HG03460 (cell line): ENCODE data around the gene SRP9.
"Not testable (repeated sequence)": the region's sequence is repeated elsewhere in the genome, so short reads cannot be mapped to it uniquely, and the experiment has no call there.

Source experiments
- ATAC-seq: cut with Tn5 transposase; IDR thresholded peaks from one replicate; pipeline ENCODE4 v1.9.1; 2021; ENCODE audit not compliant: unreplicated experiment

SRP9 gene

DNA sequence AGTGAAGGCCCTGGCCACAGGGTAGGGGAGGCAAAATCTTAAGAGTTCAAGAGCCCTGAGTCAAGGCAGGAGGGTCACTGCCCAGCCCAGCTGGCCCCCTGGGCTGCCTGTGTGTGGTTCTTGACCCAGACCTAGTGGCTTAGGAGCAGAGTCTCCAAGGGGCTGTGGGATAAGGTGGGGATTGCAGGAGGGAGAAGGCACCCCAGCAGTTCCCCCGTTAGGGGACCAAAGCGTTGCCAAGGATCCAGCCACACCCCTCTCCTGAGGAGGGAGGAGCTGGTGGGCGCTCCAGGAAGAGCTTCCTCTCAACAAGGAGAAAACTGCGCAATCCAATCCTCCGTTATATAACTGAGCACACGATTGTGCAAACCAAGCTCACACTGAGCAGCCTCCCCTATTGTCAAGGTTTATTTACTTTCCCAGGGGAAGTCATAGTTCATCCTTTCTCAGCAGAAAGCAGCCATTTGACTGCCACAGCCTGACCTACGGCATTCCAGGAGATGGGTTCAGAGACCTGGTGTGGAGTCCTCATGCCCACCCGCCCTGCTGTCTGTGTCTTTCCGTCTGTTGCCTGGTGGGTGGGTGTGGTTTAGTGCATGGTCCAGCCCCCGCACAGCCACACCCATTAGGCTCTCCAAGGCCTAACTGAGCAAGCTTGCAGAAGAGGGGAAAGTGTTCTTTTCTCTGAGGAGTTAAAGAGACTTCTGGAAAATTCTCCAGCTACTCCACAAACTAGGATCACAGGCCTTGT is 35.8 kb downstream of the SRP9 start:
- no peak for ATAC-seq

GRCh38 chr1:225814381-225814780 is 36.8 kb downstream of the SRP9 start:
- ATAC-seq = no peak

GRCh38 chr1:225815090-225815489 is 37.5 kb downstream of the SRP9 start:
- ATAC-seq = not testable (repeated sequence)

GRCh38 chr1:225815526-225816178 is 38.0 kb downstream of the SRP9 start:
- ATAC-seq = no peak

- no peak for ATAC-seq
These were observed 39.3 kb downstream of the SRP9 start for GRCh38 chr1:225816643-225817538.

DNA sequence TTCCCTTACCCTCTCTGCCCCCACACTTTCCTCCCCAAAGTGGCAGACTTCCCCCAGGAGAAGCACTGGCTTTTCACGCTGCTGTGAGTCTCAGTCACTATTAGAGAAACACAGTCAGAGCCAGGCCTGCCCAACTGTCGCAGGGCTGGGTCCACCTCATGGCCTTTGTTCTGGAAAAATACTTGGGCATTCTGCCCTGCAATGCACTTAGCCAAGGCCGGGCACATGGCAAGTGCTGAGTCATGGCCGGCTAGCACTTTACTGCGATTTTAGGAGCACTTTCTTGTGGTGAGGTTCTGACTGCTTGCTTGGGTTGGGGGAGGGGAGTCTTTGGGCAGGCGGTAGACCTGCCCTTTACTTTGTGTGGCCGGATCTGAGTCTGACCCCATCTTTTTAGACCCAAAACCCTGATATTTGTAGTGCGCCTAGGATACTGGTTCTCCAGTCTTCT is 40.0 kb downstream of the SRP9 start:
- no peak for ATAC-seq

DNA sequence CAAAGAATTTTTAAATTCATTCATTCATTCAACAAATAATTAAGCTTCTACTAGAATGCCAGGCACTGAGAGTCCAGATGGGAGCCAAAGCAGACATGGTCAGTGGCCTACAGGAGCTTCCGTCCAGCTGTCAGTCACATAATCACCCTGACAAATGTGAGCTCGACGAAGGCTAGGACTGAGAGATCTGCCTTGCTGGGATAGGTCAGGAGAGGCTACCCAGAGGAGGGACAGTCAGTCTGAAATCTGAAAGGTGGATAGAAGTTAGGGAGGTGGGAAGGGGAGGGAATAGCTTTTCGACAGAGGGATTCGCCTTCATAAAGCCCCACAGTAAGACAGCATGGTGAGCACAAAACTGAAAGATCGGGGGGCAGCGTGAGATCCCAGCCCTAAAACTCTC is 40.6 kb downstream of the SRP9 start:
- no peak for ATAC-seq

- no peak for ATAC-seq
These were observed 41.9 kb downstream of the SRP9 start for GRCh38 chr1:225819346-225820192.

GRCh38 chr1:225820522-225821120 is 43.0 kb downstream of the SRP9 start:
- ATAC-seq = no peak

- ATAC-seq = no peak
These were observed 45.2 kb downstream of the SRP9 start for GRCh38 chr1:225822655-225823403.

- ATAC-seq = no peak
These were observed 46.2 kb downstream of the SRP9 start for GRCh38 chr1:225823811-225824261.

GRCh38 chr1:225824533-225824941 is 46.9 kb downstream of the SRP9 start:
- ATAC-seq = no peak

DNA sequence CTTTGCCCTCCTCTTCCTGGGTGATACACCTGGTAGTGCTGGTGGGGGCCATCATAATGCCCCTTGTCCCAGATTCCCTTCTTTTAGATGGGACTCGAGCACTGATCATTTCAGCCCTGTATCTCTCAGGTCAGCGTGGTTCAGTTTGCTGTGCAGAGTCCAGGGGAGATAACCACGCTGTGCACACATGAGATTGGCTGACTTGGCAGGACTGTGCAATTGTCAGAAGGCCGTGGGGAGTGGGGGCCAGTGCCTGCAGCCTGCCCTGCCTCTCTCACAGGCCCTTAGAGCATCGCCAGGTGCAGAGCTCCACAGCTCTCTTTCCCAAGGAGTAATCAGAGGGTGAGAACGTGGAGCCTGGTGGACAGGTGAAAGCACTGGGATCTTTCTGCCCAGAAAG is 47.5 kb downstream of the SRP9 start:
- no peak for ATAC-seq

DNA sequence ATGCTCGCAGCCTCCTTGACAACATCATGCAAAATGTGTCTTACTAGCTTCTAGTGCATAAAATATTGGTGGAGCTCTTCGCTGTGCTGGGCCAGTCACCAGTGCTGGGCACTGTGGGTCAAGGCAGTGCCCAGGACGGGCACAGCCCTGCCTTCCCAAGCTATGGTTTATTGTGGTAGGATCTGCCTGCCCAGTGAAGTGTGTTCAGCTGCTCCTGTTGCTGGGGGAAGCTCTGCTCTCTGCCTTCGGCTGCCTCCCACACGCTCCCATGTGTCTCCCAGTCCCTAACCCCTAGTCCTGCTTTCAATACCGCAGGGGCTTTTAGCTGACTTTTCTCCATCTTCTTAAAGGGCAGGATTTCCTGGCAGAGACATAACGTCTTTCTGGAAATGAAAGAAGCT is 48.0 kb downstream of the SRP9 start:
- ATAC-seq = no peak

- ATAC-seq = no peak
These were observed 49.5 kb downstream of the SRP9 start for GRCh38 chr1:225827076-225827475.

DNA sequence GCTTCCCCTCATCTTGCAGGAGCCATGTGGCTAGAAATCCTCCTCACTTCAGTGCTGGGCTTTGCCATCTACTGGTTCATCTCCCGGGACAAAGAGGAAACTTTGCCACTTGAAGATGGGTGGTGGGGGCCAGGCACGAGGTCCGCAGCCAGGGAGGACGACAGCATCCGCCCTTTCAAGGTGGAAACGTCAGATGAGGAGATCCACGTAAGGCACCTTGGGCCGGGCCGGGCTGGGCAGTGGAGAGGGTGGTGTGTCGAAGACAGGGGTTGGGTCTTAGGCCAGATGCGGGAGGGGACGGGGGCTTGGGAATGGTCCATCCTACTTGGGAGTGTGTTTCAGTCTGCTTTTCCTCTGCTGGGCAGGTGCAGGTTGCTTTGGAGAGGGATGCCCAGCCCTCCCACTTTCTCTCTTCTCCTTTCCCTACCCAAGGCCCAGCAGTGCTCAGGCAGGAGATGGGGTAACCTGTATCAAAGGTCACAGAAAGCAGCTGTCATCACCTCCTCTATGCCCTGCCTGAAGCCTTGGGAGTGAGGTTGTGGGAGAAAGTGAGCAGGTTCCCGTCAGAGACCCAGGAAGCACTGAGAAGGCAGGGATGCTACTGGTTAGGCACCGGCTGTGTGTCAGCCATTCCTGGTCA is 51.2 kb downstream of the SRP9 start:
- no peak for ATAC-seq

DNA sequence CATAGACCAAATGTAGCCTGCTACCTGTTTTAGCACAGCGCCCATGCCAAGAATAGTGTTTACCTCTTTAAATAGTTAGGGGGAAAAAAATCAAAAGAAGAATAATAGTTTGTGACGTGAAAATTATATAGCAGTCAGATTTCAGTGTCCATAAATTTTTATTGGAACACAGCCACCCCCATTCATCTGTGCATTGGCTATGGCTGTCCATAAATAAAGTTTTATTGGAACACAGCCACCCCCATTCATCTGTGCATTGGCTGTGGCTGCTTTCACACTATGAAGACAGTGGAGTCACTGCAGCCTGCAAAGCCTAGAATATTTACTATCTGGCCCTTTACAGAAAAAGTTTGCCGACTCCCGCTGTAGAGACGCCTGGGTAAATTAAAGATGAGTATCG is 53.2 kb downstream of the SRP9 start:
- ATAC-seq = no peak

GRCh38 chr1:225834417-225835329 is 57.0 kb downstream of the SRP9 start:
- no peak for ATAC-seq
